HG03558 (cell line): Measurements from ENCODE around the gene PREPL.
"Not testable (repeated sequence)": the region's sequence is repeated elsewhere in the genome, so short reads cannot be mapped to it uniquely, and the experiment has no call there.

Experiments used
- ATAC-seq: cut with Tn5 transposase; IDR thresholded peaks from one replicate; pipeline ENCODE4 v1.9.1; 2021; ENCODE audit warnings: moderate number of reproducible peaks; ENCODE audit not compliant: unreplicated experiment; ENCODE audit errors: extremely low read depth

PREPL gene

DNA sequence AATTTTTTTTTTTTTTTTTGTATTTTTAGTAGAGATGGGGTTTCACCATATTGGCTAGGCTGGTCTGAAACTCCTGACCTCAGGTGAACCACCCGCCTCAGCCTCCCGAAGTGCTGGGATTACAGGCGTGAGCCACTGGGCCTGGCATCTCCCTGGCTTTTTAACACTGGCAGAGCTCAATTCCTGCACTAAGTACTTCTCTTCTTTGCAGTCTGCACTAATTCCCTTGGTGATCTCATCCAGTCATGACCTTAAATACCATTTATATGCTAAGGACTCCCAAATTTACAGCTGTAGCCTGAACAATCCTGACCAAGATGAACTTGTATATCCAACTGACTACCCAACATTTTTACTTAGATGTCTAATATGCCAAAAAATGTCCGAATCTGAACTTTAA, 10.2 kb downstream of the PREPL start:
- no peak for ATAC-seq

GRCh38 chr2:44349506-44349905, 11.8 kb downstream of the PREPL start:
- no peak for ATAC-seq

- ATAC-seq, result no peak
These were observed 12.9 kb downstream of the PREPL start for GRCh38 chr2:44348400-44348799.

DNA sequence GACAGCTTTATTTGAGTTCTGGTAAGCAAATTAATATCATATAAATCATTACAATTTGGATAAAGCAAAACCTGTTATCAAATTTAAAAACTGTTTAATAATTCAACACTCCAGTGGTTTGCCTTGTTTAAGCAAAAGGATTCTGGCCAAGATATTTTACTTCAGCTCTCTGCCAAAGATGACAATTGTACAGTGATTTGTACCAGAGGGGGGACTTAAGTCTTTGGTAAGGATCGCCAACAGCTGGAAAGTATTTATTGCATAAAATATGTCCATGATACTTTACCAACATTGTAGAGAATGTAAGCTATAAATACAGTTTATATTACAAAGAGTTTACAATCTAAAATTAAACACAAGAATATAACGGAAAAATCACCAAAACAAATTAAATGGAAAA, 13.8 kb downstream of the PREPL start:
- no peak for ATAC-seq

DNA sequence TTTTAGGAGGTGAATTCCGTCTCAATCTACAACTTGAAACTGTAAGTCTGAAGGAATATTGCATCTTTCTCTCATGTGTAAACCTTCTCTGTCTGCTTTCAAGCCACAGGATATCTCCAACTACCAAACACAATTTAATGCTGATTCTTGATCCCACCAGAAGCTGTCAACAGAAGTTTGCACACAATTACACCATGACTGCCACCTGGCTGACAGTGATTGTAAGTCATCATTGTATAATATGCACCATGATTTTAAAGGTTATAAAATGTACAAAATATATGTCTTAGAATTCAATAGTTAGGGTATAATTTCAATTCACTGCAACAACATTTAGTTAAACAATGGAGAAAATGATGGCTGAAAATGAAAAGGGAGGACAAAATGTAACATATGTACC, 18.4 kb downstream of the PREPL start:
- ATAC-seq, result no peak

DNA sequence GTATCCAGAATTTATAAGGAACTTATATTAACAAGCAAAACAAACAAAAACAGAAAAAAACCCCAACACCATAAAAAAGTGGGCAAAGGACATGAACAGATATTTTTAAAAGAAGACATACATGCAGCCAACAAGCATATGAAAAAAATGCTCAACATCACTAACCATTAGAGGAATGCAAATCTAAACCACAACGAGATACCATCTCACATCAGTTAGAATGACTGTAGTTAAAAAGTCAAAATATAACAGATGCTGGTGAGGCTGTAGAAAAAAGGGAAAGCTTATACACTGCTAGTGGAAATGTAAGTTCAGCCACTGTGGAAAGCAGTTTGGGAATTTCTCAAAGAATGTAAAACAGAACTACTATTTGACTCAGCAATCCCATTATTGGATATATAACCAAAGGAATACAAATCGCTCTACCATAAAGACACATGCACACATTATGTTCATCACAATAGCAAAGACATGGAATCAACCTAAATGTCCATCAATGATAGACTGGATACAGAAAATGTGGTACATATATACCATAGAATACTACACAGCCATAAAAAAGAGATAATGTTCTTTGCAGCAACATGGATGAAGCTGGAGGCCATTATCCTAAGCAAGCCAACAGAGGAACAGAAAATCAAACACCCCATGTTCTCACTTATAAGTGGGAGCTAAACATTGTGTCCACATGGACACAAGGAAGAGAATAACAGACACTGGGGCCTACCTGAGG, 25.3 kb downstream of the PREPL start:
- no peak for ATAC-seq

- ATAC-seq, result no peak
These were observed 27.3 kb downstream of the PREPL start for GRCh38 chr2:44333994-44334393.

DNA sequence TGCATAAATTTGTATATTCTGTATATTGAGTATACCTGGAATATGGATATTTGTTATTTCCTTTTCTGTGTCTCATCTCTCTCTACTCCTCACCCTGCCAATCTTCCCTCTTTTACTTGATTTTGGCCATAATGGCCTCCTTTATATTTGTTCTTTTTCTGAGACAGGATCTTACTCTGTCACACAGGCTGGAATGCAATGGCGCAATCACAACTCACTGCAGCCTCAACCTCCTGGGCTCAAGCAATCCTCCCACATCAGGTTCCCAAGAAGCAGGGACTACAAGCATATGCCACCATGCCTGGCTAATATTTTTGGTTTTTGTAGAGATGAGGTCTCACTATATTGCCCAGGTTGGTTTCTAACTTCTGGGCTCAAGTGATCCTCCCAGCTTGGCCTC, 30.5 kb downstream of the PREPL start:
- ATAC-seq, result no peak

GRCh38 chr2:44329343-44329742, 32.0 kb downstream of the PREPL start:
- ATAC-seq, result no peak

DNA sequence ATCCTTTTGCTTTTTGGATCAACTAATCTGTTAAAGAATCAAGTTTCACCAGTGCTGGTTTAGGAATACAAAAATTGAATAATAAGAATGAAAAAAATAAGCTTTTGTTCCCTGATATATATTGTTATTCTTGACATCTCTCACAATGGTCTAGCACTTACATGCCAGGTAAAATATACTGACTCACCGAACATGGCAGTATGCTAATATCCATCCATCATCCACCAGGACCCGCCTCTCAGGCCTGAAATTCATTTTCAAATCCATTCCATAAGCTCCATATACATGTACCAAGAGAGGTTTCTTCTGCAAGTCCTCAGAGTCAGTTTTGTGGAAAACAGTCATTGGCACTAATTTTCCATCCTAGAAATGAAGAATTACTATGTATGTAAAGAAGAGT, 32.5 kb downstream of the PREPL start:
- ATAC-seq, result no peak

DNA sequence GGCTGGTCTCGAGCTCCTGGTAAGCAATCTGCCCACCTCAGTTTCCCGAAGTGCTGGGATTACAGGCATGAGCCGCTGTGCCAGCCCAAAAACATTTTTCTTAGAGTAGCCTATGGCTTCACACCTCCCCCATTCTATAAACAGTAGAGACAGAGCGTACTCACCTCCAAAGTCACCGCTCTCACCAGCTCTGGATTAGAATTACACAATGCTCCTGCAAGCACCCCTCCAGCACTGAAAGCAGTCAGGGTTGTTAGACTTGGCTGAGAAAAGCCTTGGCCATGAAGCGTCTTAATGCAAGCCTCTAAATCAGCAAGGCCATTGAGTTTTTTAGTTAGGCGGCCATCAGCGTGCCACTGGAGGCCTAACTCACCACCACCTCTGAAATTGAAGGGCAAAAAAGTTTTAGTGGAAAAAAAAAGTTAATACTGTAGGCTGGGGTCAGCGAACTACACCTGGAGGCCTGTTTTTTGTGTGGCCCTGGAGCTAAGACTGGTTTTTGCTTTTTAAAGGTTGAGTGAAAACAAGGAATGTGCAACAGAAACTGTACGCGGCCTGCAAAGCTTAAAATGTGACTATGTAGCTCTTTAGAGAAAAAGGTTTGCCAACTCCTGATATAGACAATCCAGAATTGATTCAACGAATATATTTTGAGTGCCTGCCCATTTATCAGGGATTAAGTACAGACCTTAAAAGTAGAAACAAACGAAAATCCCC, 34.6 kb downstream of the PREPL start:
- ATAC-seq, result no peak

DNA sequence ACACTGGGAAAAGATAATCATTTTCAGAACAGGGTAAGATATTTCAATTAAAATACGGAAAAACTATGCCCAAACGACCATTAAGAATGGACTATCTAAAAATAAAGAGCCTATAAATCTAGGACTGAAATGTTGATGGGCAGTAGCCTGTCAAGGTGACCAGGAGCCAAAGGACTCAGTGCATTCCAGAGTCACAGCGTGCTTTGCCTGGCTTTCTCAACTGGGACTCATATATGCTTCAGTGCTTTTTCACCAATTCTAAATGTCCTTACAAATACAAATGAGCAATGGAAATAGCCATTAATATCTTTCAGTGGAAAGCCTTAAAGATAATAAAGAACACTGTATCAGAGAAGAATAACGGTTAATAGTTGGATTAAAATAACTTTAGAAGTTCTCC, 35.4 kb downstream of the PREPL start:
- no peak for ATAC-seq

- no peak for ATAC-seq
These were observed 36.3 kb downstream of the PREPL start for GRCh38 chr2:44324971-44325426.

- no peak for ATAC-seq
These were observed 39.9 kb downstream of the PREPL start for GRCh38 chr2:44321360-44321759.

GRCh38 chr2:44320832-44321231, 40.5 kb downstream of the PREPL start:
- ATAC-seq, result no peak

- no peak for ATAC-seq
These were observed 45.3 kb downstream of the PREPL start for GRCh38 chr2:44315945-44316344.

DNA sequence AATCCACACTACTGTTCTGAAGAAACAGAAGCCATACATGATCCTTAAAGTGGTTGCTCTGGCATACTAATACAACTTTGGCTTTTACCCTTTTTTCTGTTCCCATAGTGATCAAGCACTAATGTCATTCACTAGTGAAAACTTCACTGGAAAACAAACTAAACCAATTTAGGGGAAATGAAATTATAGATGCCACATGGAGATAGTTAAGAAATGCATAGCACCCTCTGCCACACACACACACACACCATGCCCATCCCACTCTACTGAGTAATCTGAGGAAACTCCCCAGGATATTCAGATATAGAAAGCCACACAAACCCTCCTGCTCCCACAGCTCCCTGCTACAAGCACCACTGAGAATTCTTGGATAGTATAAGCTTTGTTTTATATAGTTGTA, 46.9 kb downstream of the PREPL start:
- ATAC-seq, result no peak

DNA sequence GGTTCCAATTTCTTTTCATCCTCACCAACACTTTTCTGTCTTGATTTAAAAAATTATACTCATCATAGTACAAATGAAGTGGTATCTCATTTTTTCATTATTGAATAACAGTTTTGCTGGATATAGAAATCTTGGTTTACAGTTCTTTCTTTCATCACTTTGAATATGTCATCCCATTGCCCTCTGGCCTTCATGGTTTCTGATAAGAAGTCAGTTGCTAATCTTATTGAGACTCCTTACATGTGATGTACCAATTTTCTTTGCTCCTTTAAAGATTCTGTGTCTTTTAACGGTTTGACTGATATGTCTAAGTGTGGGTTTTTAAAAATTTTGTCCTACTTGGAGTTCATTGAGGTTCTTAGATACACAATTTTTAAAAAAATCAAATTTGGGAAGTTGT, 51.0 kb downstream of the PREPL start:
- ATAC-seq, result no peak

GRCh38 chr2:44305882-44306281, 55.4 kb downstream of the PREPL start:
- ATAC-seq, result no peak

DNA sequence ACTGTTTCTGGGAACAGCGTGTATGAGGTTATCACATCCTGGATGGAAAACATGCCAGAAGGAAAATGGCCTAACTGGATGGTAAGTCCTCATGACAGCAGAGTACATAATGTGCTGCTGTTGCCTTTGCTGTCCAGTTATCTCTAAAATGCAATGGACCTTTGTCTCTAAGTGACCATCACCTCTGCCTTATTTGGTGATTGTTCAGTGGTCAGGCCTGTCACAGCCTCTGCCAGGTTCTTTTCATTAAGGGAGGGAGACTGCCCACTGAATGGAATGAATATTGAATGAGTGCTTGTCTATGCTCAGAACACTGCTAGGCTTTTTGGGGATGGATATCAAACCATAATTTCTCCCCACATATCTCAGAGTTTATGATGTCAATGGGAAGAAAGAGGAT, 57.0 kb downstream of the PREPL start:
- ATAC-seq, result no peak

DNA sequence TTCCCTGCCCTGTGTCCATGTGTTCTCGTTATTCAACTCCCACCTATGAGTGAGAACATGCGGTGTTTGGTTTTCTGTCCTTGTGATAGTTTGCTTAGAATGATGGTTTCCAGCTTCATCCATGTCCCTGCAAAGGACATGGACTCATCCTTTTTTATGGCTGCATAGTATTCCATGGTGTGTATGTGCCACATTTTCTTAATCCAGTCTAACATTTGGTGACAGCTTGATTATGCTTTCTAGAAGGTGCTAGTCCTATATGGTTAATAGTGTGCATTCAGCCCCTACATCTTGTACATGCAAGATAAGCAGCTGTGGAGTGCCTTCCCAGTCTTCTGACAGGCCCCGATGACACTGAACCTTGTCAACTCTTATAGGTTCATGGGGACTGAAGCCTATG, 57.5 kb downstream of the PREPL start:
- ATAC-seq, result not testable (repeated sequence)

- ATAC-seq, result no peak
These were observed 60.2 kb downstream of the PREPL start for GRCh38 chr2:44301111-44301510.
